ENCODE data around the gene ACSF2. TPM values are rescaled to one million over a fixed set of nuclear protein-coding genes. Genes with fewer than 3 reads are reported as not detected.

Gene ACSF2
- total and polyA plus RNA-seq, 2 of the 13 experiments (the other 11 are each of a cell fraction or from before 2014, with no cell fraction given): 87.3 to 109 TPM

- Histone ChIP-seq H2AFZ (ENCODE audit: low read length) (no peak overlapping the region), H3K9ac (ENCODE audit: insufficient read depth, low read depth, low read length) (no peak overlapping the region), H3K9me3 (ENCODE audit: low read length) (no peaks in the 10 kb centered on the region), H4K20me1 (ENCODE audit: insufficient read depth, low read length) (0 out of 2 replicates have a peak, but pooled peaks cover 3% of the 10 kb centered on the region), H3K27me3 (ENCODE audit: control insufficient read depth in 1 of 2, insufficient read depth in 2 of 2, low read length in 2 of 2) (no peaks in the 10 kb centered on the region), H3K4me1 (ENCODE audit: insufficient read depth, low read length) (no peaks in the 10 kb centered on the region), H3K36me3 (replicated peaks in 1 of 2; ENCODE audit: control insufficient read depth in 1 of 2, insufficient read depth in 2 of 2, low read length in 2 of 2) (peaks cover 46 to 85% of the 10 kb centered on the region in 2 experiments), H3K27ac (ENCODE audit: extremely low read length, insufficient read depth, low read length) (no peak overlapping the region), H3K4me2 (ENCODE audit: low read depth, low read length) (no peak overlapping the region), H3K79me2 (ENCODE audit: insufficient read depth, low read length) (no peaks in the 10 kb centered on the region), H3K4me3 (replicated peaks in 1 of 3; ENCODE audit: insufficient read depth in 1 of 3, low read depth in 2 of 3, low read length in 3 of 3) (no peak overlapping the region)
- no TSS peak for BruUV-seq (replicated peaks)
- 94% methylated on average over 3 of the region's 3 CpGs for WGBS (ENCODE audit: low lambda C conversion rate)
- in situ Hi-C loops (cut with HindIII; ENCODE audit: extremely low pct_ligation_motif_present, low pct_unique_long_range_greater_than_20kb) (no loop called here), intact Hi-C loops (cut with micrococcal nuclease; ENCODE audit: unreplicated experiment) (no loop called here)
- no peak for ATAC-seq
- ChIA-PET CTCF (ENCODE audit: low intra/inter-chr PET ratio, low total read pairs) (no interaction called here), POLR2A (interaction anchor here (1.1 to 2.2 kb wide), 3 partner anchors 9 to 47 kb away, joined by 4 to 14 read pairs (median 6); partner anchors contain the start of gene LRRC59)
- no peak for FAIRE-seq
- no peak for DNase-seq (ENCODE audit: low spot score)
- peak in 1 of 2 experiments; percentile 12; a peak in 1 of 4 replicates for TF ChIP-seq POLR2A (IDR thresholded peaks at IDR 0.05; ENCODE audit: insufficient read depth in 1 of 2, low read depth in 2 of 2, low read length in 2 of 2)
- TF ChIP-seq GTF3A (CRISPR knock-in tag; conservative IDR thresholded peaks at IDR 0.05): no peak
- no peak for TF ChIP-seq CEBPB (IDR thresholded peaks at IDR 0.05; ENCODE audit: borderline replicate concordance, low read depth, low read length)
- TF ChIP-seq ZNF652 (CRISPR knock-in tag; IDR thresholded peaks at IDR 0.05; ENCODE audit: borderline replicate concordance, low read depth): peak; percentile 53
- 0 out of 2 replicates have a peak, but pooled peaks have one; percentile 12 for TF ChIP-seq POLR2G (IDR thresholded peaks at IDR 0.05; ENCODE audit: low read depth, low read length)
These were observed 44.1 kb upstream of the ACSF2 start for GRCh38 chr17:50381920-50382319.

- no peak overlapping the region for H3K4me2 ChIP-seq (ENCODE audit: low read depth, low read length)
- H3K9me3 ChIP-seq (ENCODE audit: low read length): no peaks in the 10 kb centered on the region
- 0 out of 2 replicates have a peak, but pooled peaks cover 3% of the 10 kb centered on the region for H4K20me1 ChIP-seq (ENCODE audit: insufficient read depth, low read length)
- H3K27me3 ChIP-seq (ENCODE audit: control insufficient read depth in 1 of 2, insufficient read depth in 2 of 2, low read length in 2 of 2): no peaks in the 10 kb centered on the region
- H3K36me3 ChIP-seq (replicated peaks in 1 of 2; ENCODE audit: control insufficient read depth in 1 of 2, insufficient read depth in 2 of 2, low read length in 2 of 2): peaks cover 53 to 95% of the 10 kb centered on the region in 2 experiments
- DNase-seq (ENCODE audit: low spot score): no peak
- FAIRE-seq: no peak
- ATAC-seq: no peak
- no peak overlapping the region for H3K4me3 ChIP-seq (replicated peaks in 1 of 3; ENCODE audit: insufficient read depth in 1 of 3, low read depth in 2 of 3, low read length in 3 of 3)
- CTCF ChIA-PET (ENCODE audit: low intra/inter-chr PET ratio, low total read pairs): no interaction called here
- no peaks in the 10 kb centered on the region for H3K4me1 ChIP-seq (ENCODE audit: insufficient read depth, low read length)
- POLR2A ChIA-PET: interaction anchor here (2.2 kb wide), 1 partner anchor 14 kb away, joined by 14 read pairs; the partner anchor contains the start of gene LRRC59
- H3K9ac ChIP-seq (ENCODE audit: insufficient read depth, low read depth, low read length): no peak overlapping the region
- H3K79me2 ChIP-seq (ENCODE audit: insufficient read depth, low read length): no peaks in the 10 kb centered on the region
- intact Hi-C loops (cut with micrococcal nuclease; ENCODE audit: unreplicated experiment) (no loop called here), in situ Hi-C loops (cut with HindIII; ENCODE audit: extremely low pct_ligation_motif_present, low pct_unique_long_range_greater_than_20kb) (no loop called here)
- no TSS peak for BruUV-seq (replicated peaks)
- WGBS (ENCODE audit: low lambda C conversion rate): 98% methylated on average over 12 of the region's 12 CpGs
- H3K27ac ChIP-seq (ENCODE audit: extremely low read length, insufficient read depth, low read length): no peak overlapping the region
- no peak overlapping the region for H2AFZ ChIP-seq (ENCODE audit: low read length)
- TF ChIP-seq GATAD2A (CRISPR knock-in tag; IDR thresholded peaks at IDR 0.05) (no peak), MXD3 (CRISPR knock-in tag; IDR thresholded peaks at IDR 0.05) (no peak), NFYC (CRISPR knock-in tag; IDR thresholded peaks at IDR 0.05) (no peak), ZNF275 (CRISPR knock-in tag; IDR thresholded peaks at IDR 0.05; ENCODE audit: borderline replicate concordance) (no peak), MNT (IDR thresholded peaks at IDR 0.05) (no peak), KDM6A (CRISPR knock-in tag; IDR thresholded peaks at IDR 0.05; ENCODE audit: low read depth) (no peak), ZNF687 (CRISPR knock-in tag; IDR thresholded peaks at IDR 0.05) (peak; percentile 11; the same call in 1 of the 2 replicates)
These were observed 43.1 kb upstream of the ACSF2 start for GRCh38 chr17:50382931-50383330.

Data from HepG2 (cell line).